Esophagus (tissue), 2 donors: Measurements from ENCODE around the gene FAM83G. TPM values are rescaled to one million over a fixed set of nuclear protein-coding genes. Genes with fewer than 3 reads are reported as not detected.

Experiments
- H3K27ac ChIP-seq, 2 donors: one replicate each; pipeline ENCODE4 v1.5.1; 2013; ENCODE audit warnings: low read depth in 2 of 2, mild to moderate bottlenecking in 2 of 2, inconsistent platforms in 1 of 2, low read length in 1 of 2, moderate library complexity in 1 of 2
- H3K27me3 ChIP-seq, 2 donors: one replicate each; pipeline ENCODE4 v1.6.1; 2013; ENCODE audit warnings: low read length in 2 of 2, control low read depth in 1 of 2, mild to moderate bottlenecking in 1 of 2; ENCODE audit not compliant: insufficient read depth in 2 of 2, control insufficient read depth in 1 of 2
- H3K36me3 ChIP-seq, 2 donors: one replicate each; pipeline ENCODE4 v1.6.1; 2013; ENCODE audit warnings: low read length in 1 of 2; ENCODE audit not compliant: control insufficient read depth in 2 of 2, insufficient read depth in 2 of 2
- H3K4me1 ChIP-seq, 2 donors: one replicate each; pipeline ENCODE4 v1.6.1; 2013; ENCODE audit warnings: low read length in 1 of 2; ENCODE audit not compliant: control insufficient read depth in 2 of 2, insufficient read depth in 2 of 2
- H3K4me3 ChIP-seq, 2 donors: one replicate each; pipeline ENCODE4 v1.5.1; 2013; ENCODE audit warnings: low read length in 2 of 2, mild to moderate bottlenecking in 2 of 2, low read depth in 1 of 2, moderate library complexity in 1 of 2
- H3K9me3 ChIP-seq, 2 donors: one replicate each; pipeline ENCODE4 v1.6.1; 2013; ENCODE audit warnings: mild to moderate bottlenecking in 2 of 2, low read depth in 1 of 2, low read length in 1 of 2, moderate library complexity in 1 of 2; ENCODE audit not compliant: control insufficient read depth in 2 of 2, insufficient read depth in 1 of 2
- WGBS, 2 donors: extraction: QIAGEN DNeasy Blood & Tissue Kit; methylation state at CpG; one replicate each; pipeline ENCODE4 v1.1.7; 2013; 5-methylcytosine and 5-hydroxymethylcytosine counted together
- polyA plus RNA-seq, 2 donors: library from polyadenylated mRNA; stranded (reverse); fragments of 200-250 nt; gene quantifications; one replicate each; pipeline ENCODE4 v1.2.3, GENCODE V29; 2013
- donor health status: healthy with polysubstance abuse.
- donor health status: Bipolar disorder and iron deficiency.

FAM83G gene
- polyA plus RNA-seq, 2 donors: 33.2 to 37.1 TPM

DNA sequence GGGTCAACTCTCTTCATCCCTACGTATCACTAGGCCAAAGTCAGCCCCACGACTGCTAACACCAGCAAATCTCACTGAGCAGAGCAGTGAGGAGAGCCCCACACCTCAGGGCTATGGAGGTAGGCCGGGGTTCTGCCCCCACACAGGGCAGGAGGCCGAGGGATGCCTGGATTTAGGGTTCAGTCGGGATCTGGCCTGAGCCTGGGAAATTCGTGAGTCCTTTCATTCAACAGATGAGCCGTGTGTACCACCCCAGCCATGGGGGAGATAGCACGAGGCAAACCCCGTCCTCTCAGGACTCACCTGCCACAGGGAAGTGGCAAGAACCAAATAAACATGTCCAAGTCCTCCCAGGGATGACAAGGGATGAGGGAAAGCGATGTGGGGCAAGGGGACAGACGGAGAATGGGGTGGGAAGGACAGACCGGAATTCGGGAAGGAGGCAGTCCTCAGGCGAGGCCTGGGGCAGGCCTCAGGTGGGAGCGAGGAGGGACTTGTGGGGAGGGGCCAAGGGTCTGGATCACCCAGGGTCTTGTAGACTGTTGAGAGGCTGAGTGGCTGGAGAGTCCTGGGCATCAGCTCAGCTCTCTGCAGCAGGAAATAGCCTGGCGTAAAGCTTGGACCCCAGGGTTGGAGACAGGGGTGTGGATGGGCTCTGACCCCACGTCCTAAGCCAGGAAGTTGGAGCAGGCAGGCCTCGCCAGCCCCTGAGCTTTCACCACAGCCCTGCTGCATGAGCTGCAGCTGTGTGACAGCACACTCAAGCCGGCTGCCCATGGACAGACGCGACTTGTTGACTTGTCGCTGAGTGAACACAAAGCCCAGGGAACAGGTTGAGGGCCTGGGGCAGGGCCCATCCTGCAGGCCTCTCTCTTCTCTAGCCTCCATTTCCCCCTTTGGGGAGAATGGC lies 7.9 kb upstream of the FAM83G start:
- Histone ChIP-seq H3K4me3 (no peak overlapping the region), H3K27ac (no peak overlapping the region), H3K4me1 (peaks cover 0 to 32% of the 10 kb centered on the region in 2 donors), H3K27me3 (no peaks in the 10 kb centered on the region), H3K9me3 (no peaks in the 10 kb centered on the region), H3K36me3 (no peaks in the 10 kb centered on the region)
- 93 to 94% methylated on average over 22 of the region's 22 CpGs for WGBS, 2 donors

DNA sequence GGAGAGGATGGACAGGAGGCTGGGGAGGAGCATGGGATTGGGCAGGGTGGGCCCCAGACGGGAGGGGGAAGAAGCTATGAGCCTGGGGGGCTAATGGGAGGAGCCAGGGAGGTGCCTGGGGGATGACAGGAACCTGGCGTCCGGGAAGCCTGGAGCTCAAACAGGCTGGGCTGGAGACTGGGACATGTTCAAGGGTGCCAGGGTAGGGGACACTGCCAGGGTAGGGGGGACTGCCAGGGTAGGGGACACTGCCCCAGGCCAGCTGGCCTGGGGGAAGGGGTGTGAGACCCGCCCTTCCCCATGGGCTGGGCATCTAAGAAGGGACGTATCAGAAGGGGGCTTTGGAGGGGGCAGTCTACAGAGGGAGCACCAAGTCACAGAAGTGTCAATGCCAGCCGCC lies 7.0 kb upstream of the FAM83G start:
- no peaks in the 10 kb centered on the region for H3K9me3 ChIP-seq
- no peaks in the 10 kb centered on the region for H3K27me3 ChIP-seq
- peaks cover 0 to 28% of the 10 kb centered on the region in 2 donors for H3K4me1 ChIP-seq
- WGBS, 2 donors: 74 to 77% methylated on average over 6 of the region's 6 CpGs
- H3K4me3 ChIP-seq: no peak overlapping the region
- H3K27ac ChIP-seq: peak overlapping the region; percentile 43 to 84
- H3K36me3 ChIP-seq: no peaks in the 10 kb centered on the region

DNA sequence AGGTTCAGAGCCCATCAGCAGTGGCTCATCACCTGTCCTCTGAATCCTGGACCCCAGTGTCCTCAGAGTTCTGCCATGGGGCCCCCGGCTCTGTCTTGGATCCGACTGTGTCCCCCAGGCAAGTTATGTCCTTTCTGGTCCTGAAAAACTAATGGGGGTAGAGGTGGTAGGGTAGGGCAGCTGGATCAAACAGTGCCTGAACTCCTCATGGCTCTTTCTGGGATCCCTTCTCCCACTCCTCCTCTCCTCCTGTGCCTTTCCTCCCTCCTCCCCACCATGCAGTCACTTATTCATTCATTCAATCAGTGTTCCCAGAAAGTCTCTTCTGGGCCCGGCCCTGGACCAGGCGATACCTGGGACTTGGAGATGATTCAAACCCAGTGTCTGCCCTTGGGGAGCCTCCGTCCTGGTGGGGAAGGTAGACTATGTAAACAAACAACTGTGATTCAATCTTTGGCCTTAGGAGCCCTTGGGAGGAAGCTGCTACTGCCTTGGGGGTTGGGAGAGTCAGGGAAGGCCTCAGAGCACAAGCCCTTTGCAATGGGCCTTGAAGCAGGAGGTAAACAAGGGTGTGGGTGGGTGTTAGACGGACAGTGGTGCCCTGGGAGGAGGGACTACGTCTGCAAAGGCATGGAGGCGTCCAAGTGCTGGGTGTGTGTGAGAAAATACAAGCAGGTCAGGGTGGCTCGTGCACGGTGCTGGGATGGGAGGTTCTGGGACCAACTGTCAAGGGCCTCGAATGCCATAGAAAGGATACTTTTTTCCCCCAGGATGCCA lies 6.4 kb upstream of the FAM83G start:
- H3K4me3 ChIP-seq: no peak overlapping the region
- H3K4me1 ChIP-seq: peaks cover 0 to 24% of the 10 kb centered on the region in 2 donors
- WGBS, 2 donors: 51 to 52% methylated on average over 11 of the region's 11 CpGs
- H3K27me3 ChIP-seq: no peaks in the 10 kb centered on the region
- H3K27ac ChIP-seq: peak overlapping the region; percentile 70 to 84
- H3K36me3 ChIP-seq: no peaks in the 10 kb centered on the region
- no peaks in the 10 kb centered on the region for H3K9me3 ChIP-seq

DNA sequence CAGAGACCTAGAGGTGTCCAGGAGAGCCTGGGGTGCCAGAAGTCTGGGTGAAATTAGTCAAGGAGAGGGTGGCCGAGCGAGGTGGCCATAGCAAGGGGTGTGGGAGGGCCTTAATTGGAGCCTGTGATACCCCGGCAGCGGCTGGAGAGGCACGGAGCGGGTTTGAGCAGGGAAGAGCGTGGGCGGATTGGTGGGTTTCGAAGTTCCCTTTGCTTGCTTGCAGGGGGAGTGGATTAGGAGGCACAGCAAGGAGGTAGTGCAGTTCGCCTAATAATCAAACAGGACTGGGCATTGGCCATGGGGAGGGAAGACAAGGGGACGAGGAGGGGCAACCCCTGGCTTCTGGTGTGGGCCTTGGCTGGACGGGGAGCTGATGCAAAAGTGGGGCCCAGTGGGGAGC lies 5.4 kb upstream of the FAM83G start:
- Histone ChIP-seq H3K27me3 (no peaks in the 10 kb centered on the region), H3K36me3 (no peaks in the 10 kb centered on the region), H3K4me1 (peaks cover 0 to 22% of the 10 kb centered on the region in 2 donors), H3K9me3 (no peaks in the 10 kb centered on the region), H3K4me3 (no peak overlapping the region), H3K27ac (no peak overlapping the region)
- 94 to 95% methylated on average over 12 of the region's 12 CpGs for WGBS, 2 donors

DNA sequence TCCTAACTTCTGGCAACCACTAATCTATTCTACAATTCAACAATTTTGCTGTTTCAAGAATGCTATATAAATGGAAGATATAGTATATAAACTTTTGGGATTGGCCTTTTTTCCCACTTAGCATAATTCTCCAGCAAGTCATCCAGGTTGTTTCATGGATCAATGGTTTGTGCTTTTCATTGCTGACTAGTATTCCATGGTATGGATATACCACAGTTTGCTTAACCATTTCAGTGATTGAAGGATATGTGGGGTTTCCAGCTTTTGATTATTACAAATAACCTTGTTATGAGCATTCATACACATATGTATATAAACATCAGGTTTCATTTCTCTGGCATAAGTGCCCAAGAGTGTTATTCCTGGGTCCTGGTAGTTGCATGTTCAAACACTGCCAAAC lies 2.1 kb upstream of the FAM83G start:
- peaks cover 0 to 16% of the 10 kb centered on the region in 2 donors for H3K4me1 ChIP-seq
- H3K27me3 ChIP-seq: no peaks in the 10 kb centered on the region
- no peak overlapping the region for H3K4me3 ChIP-seq
- H3K36me3 ChIP-seq: peaks cover 0 to 2% of the 10 kb centered on the region in 2 donors
- H3K27ac ChIP-seq: no peak overlapping the region
- H3K9me3 ChIP-seq: no peaks in the 10 kb centered on the region

DNA sequence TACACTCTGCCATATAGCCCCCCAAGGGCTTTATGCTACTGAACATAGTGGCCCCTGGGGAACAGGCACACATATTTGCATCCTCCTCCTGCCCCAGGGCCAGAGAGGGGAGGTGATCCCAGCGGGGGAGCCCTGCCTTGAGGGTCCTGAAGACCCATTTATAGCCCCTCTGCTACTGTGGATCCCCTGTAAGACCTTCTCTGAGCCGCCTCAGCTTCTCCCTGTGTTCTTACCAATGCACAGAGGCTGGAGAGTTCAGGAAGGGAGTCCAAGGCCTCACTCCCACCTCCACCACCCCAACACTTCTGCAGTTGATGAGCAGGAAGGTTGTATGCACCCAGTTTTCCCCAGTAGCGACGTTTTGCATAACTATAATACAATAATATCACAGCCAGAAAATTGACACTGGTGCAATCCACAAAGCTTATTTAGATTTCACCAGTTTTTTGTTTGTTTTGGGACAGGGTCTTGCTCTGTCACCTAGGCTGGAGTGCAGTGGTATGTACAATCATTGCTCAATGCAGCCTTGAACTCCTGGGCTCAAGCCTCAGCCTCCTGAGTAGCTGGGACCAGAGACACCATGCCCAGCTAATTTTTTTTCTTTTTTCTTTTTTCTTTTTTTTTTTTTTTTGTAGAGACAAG lies 1.3 kb upstream of the FAM83G start:
- peaks cover 0 to 16% of the 10 kb centered on the region in 2 donors for H3K4me1 ChIP-seq
- WGBS, 2 donors: 82 to 86% methylated on average over 4 of the region's 4 CpGs
- H3K9me3 ChIP-seq: no peaks in the 10 kb centered on the region
- peaks cover 5% of the 10 kb centered on the region in 2 donors for H3K36me3 ChIP-seq
- no peaks in the 10 kb centered on the region for H3K27me3 ChIP-seq
- H3K27ac ChIP-seq: peak overlapping the region in 1 of 2 donors; percentile 0
- no peak overlapping the region for H3K4me3 ChIP-seq

DNA sequence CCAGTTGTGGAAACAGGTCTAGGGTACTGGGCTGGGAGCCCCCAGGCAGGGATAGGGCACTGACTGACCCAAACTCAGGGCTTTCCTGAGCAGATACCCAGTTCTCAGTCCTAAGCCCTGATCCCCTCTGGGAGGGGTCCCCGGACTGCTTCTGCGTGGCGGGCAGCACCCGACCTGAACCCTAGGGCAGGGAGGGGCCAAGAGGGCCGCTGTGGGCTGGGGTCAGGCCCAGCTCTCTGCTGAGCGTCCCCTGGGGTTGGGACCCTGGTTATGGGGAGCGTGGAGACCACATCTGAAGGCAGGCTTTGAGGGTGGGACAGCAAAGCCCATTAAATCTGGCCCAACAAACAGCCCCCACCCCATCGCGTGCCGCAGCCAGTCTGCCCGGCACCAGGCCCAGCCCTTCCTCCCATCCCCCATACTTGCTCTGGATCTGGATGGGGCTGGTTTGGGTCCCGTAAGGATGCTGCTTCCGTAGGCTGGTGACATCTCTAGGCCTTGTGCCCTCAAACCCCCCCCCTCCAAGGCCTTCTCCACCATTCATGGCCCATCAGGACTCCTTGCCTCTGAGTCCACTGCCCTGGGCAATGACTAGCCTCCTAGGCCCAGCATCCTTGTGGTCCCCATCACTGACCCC lies 691 bp upstream of the FAM83G start:
- Histone ChIP-seq H3K4me1 (peaks cover 0 to 21% of the 10 kb centered on the region in 2 donors), H3K27ac (peak overlapping the region; percentile 74 to 88), H3K9me3 (no peaks in the 10 kb centered on the region), H3K27me3 (no peaks in the 10 kb centered on the region), H3K4me3 (peak overlapping the region; percentile 58 to 66), H3K36me3 (peaks cover 7% of the 10 kb centered on the region in 2 donors)
- 64 to 81% methylated on average over 13 of the region's 13 CpGs for WGBS, 2 donors

DNA sequence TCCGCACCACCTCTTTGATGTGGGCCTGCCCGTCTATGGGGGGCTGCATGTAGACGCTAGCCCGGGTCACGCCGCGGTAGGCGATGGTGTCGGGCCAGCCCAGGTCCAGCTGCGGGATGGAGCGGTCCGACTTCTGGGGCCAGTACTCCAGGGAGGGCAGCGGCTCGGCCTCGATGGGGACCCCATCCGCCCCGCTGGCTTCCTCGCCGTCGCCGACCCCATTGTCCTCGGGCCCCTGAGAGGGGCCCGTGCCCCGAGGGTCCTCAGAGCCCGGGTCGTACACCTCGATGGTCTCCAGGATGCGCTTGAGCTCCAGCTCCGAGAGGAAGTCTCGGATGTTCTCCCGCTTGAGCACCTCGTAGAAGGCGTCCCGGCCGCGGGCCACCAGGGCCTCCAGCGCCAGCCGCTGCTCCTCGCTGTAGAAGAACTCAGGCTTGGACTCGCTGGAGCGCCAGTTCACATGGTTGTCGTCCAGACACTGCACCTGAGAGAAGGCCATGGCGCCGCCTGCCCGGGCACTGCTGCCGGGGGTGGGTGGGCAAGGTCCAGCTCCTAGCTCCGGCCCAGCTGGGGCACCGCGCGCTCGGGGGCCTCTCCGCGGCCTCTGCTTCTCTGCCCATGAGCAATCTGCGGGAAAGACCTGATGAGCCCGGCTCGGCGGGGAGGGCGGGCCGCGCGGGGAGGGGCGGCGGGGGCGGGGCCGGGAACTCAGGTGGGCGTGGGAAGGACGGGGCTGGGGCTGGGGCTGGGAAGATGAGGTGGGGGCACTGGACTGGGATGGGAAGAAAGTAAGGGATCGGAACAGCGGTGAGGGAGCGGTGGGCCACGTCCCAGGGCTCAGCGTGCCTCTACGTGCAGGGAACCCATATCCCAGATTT lies 782 bp downstream of the FAM83G start:
- no peaks in the 10 kb centered on the region for H3K9me3 ChIP-seq
- peak overlapping the region; percentile 93 to 98 for H3K27ac ChIP-seq
- H3K27me3 ChIP-seq: no peaks in the 10 kb centered on the region
- WGBS, 2 donors: 16 to 20% methylated on average over 71 to 73 of the region's 73 CpGs
- peaks cover 0 to 29% of the 10 kb centered on the region in 2 donors for H3K4me1 ChIP-seq
- peak overlapping the region; percentile 66 to 75 for H3K4me3 ChIP-seq
- peaks cover 7% of the 10 kb centered on the region in 2 donors for H3K36me3 ChIP-seq
